ENCODE measurements around the gene PDE4B. TPM values are rescaled to one million over a fixed set of nuclear protein-coding genes. Genes with fewer than 3 reads are reported as not detected.
"Not testable (repeated sequence)": the region's sequence is repeated elsewhere in the genome, so short reads cannot be mapped to it uniquely, and the experiment has no call there.

Gene PDE4B
- total RNA-seq, 1 donor from 2014 or later = 3.8 TPM

GRCh38 chr1:65850281-65850680, 57.6 kb downstream of the PDE4B start:
- DNase-seq (ENCODE audit: low read depth) = no peak
- TF ChIP-seq, protein P1, sequence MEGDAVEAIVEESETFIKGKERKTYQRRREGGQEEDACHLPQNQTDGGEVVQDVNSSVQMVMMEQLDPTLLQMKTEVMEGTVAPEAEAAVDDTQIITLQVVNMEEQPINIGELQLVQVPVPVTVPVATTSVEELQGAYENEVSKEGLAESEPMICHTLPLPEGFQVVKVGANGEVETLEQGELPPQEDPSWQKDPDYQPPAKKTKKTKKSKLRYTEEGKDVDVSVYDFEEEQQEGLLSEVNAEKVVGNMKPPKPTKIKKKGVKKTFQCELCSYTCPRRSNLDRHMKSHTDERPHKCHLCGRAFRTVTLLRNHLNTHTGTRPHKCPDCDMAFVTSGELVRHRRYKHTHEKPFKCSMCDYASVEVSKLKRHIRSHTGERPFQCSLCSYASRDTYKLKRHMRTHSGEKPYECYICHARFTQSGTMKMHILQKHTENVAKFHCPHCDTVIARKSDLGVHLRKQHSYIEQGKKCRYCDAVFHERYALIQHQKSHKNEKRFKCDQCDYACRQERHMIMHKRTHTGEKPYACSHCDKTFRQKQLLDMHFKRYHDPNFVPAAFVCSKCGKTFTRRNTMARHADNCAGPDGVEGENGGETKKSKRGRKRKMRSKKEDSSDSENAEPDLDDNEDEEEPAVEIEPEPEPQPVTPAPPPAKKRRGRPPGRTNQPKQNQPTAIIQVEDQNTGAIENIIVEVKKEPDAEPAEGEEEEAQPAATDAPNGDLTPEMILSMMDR (conservative IDR thresholded peaks at IDR 0.05; ENCODE audit: low read depth, low read length) = no peak
- H3K4me3 ChIP-seq (ENCODE audit: low read depth, low read length) = no peak overlapping the region

- not testable (repeated sequence) for DNase-seq (ENCODE audit: low read depth); H3K4me3 ChIP-seq (ENCODE audit: low read depth, low read length)
Observed at GRCh38 chr1:65856591-65856990, 63.9 kb downstream of the PDE4B start.

- DNase-seq (ENCODE audit: low read depth) = no peak
- TF ChIP-seq, protein P1 (conservative IDR thresholded peaks at IDR 0.05; ENCODE audit: low read depth, low read length) = no peak
- no peak overlapping the region for H3K4me3 ChIP-seq (ENCODE audit: low read depth, low read length)
Observed at GRCh38 chr1:65866439-65866838, 73.7 kb downstream of the PDE4B start.

DNA sequence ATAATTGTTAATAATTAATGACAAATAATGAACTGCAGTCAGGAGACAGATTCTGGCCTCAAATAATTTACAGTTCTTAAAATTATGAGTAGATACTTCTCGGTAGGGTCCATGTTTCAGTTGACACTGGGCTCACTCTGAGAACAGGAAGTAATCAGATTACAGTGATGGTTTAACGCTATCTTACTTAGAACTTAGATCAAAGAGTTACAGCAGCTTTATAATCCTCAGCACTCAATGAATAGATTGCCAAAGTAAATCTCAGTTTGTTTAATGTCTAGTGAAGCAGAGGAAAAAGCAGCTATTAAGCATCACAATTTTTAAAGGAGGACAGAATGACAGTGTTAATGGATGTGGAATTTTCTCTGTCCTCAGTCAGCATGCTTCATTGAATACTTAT, 79.6 kb downstream of the PDE4B start:
- no peak overlapping the region for H3K4me3 ChIP-seq (ENCODE audit: low read depth, low read length)
- DNase-seq (ENCODE audit: low read depth) = no peak
- TF ChIP-seq, protein P1 (conservative IDR thresholded peaks at IDR 0.05; ENCODE audit: low read depth, low read length) = no peak

GRCh38 chr1:65878342-65878741, 85.6 kb downstream of the PDE4B start:
- not testable (repeated sequence) for DNase-seq (ENCODE audit: low read depth); H3K4me3 ChIP-seq (ENCODE audit: low read depth, low read length)

- no peak overlapping the region for H3K4me3 ChIP-seq (ENCODE audit: low read depth, low read length)
- TF ChIP-seq, protein P1 (conservative IDR thresholded peaks at IDR 0.05; ENCODE audit: low read depth, low read length) = no peak
- DNase-seq (ENCODE audit: low read depth) = no peak
Observed at GRCh38 chr1:65880611-65881010, 87.9 kb downstream of the PDE4B start.

- DNase-seq (ENCODE audit: low read depth) = no peak
- no peak overlapping the region for H3K4me3 ChIP-seq (ENCODE audit: low read depth, low read length)
- TF ChIP-seq, protein P1 (conservative IDR thresholded peaks at IDR 0.05; ENCODE audit: low read depth, low read length) = no peak
Observed at GRCh38 chr1:65881067-65881594, 88.4 kb downstream of the PDE4B start.

DNA sequence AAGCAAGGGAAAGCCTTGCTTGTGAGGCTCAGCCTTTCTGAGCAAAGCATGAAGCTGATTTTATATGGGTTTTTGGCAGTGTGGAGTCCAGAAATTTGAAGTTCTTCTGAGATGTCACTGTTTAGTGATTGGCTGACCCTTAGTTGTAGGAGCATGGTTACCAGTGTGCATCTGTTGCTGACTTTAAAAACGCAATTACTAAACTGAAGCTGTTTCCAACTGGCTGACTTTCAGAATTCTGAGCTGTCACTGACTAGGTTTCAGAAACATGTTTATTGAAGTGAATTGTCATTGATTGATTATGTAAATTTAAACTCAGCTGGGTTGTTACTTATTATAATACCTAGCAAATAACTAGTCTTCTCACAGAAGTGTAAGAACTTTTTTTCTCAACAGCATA, 89.4 kb downstream of the PDE4B start:
- no peak for DNase-seq (ENCODE audit: low read depth)
- TF ChIP-seq, protein P1 (conservative IDR thresholded peaks at IDR 0.05; ENCODE audit: low read depth, low read length) = no peak
- no peak overlapping the region for H3K4me3 ChIP-seq (ENCODE audit: low read depth, low read length)

Measured in epithelial cell of proximal tubule (primary cell).